ENCODE results near the gene IGSF21.

IGSF21 gene

DNA sequence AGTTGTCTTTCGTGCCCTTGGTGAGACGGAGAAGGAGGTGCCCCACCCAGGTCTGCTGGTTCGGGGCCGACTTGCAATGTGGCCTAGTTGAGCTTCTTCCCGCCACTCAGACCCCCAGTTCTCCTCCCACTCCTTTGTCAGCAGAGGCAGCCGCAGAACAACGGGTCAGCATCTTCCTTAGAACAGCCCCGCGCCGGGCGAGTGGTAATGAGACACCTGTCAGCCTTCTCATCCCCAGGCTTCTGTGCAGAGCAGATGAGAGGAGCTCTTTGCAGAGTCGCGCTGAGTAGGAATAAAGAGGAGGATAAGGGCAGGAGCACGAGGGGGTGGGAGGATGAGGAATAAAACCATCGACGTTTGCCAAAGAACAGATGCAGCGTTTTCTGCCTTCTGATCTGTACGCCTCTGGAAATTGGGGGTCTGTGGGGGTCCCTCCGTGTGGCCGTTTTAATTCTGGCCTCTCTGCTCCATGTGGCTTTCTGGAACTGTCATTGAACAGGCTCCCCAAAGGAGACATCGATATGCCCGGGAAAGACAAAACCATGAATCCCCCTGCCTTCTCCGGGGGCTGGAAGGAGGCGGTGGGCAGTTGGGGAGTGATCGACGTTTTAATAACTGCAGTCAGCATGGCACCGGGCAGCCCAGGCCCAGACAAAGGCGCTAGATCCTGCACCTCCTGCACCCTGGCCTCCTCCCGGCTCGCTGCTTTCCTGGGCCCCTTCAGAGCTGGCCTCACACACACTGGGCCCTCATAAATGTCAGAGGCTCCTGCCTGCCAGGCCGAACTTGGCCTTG is 27.5 kb upstream of the IGSF21 start:
- H3K4me1 Mint-ChIP-seq = peaks cover 9% of the 10 kb centered on the region
- no peak for DNase-seq
- no peak overlapping the region for H3K27ac Mint-ChIP-seq
- no peaks in the 10 kb centered on the region for H3K36me3 Mint-ChIP-seq (ENCODE audit: low read depth)
- H3K27me3 Mint-ChIP-seq (ENCODE audit: low read depth, poor library complexity) = peaks cover 44% of the 10 kb centered on the region
- TF ChIP-seq, protein P1, sequence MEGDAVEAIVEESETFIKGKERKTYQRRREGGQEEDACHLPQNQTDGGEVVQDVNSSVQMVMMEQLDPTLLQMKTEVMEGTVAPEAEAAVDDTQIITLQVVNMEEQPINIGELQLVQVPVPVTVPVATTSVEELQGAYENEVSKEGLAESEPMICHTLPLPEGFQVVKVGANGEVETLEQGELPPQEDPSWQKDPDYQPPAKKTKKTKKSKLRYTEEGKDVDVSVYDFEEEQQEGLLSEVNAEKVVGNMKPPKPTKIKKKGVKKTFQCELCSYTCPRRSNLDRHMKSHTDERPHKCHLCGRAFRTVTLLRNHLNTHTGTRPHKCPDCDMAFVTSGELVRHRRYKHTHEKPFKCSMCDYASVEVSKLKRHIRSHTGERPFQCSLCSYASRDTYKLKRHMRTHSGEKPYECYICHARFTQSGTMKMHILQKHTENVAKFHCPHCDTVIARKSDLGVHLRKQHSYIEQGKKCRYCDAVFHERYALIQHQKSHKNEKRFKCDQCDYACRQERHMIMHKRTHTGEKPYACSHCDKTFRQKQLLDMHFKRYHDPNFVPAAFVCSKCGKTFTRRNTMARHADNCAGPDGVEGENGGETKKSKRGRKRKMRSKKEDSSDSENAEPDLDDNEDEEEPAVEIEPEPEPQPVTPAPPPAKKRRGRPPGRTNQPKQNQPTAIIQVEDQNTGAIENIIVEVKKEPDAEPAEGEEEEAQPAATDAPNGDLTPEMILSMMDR (IDR thresholded peaks at IDR 0.05) = no peak
- no peak overlapping the region for H3K4me3 Mint-ChIP-seq
- H3K9me3 Mint-ChIP-seq = no peaks in the 10 kb centered on the region

DNA sequence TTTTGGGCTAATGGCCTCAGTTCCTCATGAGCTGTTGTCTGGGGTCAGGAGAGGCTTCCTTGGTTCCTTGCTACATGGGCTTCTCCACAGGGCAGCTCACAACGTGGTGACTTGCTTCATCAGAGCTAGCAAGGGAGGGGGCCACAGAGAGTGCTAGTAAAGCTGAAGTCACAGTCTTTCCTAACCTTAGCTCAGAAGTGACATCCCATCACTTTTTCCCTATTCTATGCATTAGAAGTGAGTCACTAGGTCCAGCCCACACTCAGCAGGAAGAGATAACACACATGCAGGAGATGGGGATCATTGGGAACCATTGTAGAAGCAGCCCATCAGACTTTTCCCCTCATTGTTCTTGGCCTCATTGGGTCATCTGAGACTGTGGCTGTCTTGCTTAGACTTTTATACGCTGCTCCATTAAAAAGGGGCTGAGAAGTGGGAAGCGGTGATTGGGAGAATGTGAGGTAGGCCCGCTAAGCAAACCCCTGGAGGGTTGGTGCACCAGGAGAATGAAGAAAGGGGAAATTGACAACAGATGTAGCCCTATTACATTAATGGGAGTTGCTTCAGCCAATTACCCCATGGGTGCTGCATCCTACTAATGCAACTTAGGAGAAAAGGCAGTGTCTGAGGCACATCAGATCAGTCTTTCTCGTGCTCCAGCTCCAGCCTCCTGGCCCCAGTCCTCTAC is 22.1 kb upstream of the IGSF21 start:
- peaks cover 13% of the 10 kb centered on the region for H3K27me3 Mint-ChIP-seq (ENCODE audit: low read depth, poor library complexity)
- TF ChIP-seq, protein P1 (IDR thresholded peaks at IDR 0.05) = no peak
- no peaks in the 10 kb centered on the region for H3K36me3 Mint-ChIP-seq (ENCODE audit: low read depth)
- peaks cover 2% of the 10 kb centered on the region for H3K4me1 Mint-ChIP-seq
- no peak overlapping the region for H3K27ac Mint-ChIP-seq
- no peaks in the 10 kb centered on the region for H3K9me3 Mint-ChIP-seq
- H3K4me3 Mint-ChIP-seq = no peak overlapping the region
- DNase-seq = no peak

DNA sequence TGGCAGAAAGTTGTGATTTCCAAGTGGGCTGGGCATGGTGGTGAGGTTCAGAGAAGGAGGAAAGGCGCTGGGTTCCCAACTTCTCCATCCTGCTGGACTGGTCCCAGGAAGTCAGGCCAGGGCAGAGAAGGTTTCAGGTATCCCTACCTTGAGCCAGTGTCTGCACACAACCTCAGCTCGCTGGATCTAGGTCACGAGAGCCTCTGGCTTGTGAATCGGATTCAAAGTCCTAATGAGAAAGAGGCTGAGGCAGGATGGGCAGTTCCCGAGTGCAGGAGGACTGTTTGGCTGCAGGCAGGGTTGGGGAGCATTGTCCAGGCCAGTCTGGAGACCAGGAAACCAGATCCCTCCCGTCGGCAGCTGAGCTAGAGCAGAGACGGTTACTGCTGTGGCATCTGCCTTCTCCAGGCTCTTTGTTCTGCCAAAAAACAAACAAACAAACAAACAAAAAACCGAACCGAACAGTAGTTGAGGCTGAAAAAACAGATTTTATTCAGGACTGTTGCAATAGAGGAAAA is 19.5 kb upstream of the IGSF21 start:
- DNase-seq = no peak
- no peaks in the 10 kb centered on the region for H3K36me3 Mint-ChIP-seq (ENCODE audit: low read depth)
- H3K4me3 Mint-ChIP-seq = no peak overlapping the region
- peaks cover 26% of the 10 kb centered on the region for H3K4me1 Mint-ChIP-seq
- no peaks in the 10 kb centered on the region for H3K9me3 Mint-ChIP-seq
- no peak overlapping the region for H3K27ac Mint-ChIP-seq
- H3K27me3 Mint-ChIP-seq (ENCODE audit: low read depth, poor library complexity) = peaks cover 16% of the 10 kb centered on the region
- TF ChIP-seq, protein P1 (IDR thresholded peaks at IDR 0.05) = no peak

DNA sequence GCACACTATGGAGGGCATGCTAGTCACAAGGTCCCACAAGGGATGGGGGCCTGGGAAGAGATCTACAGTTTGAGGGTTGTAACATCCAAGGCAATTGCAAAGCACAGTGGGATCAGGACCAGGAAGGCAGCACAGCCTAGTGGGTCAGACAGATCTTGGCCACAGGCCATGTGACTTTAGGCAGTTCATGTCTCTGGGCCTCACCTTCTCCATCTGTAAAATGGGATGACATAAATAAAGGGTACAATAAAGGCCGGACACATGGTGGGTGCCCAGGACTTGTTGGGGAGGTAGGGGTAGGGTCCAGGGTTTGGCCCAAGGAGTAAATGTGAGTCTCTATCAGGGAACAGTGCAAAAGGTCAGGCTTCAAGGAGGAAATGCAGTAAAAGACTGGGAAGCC is 18.1 kb upstream of the IGSF21 start:
- H3K27ac Mint-ChIP-seq = no peak overlapping the region
- TF ChIP-seq, protein P1 (IDR thresholded peaks at IDR 0.05) = no peak
- peaks cover 26% of the 10 kb centered on the region for H3K4me1 Mint-ChIP-seq
- peaks cover under 1% of the 10 kb centered on the region for H3K9me3 Mint-ChIP-seq
- no peak for DNase-seq
- peaks cover 13% of the 10 kb centered on the region for H3K27me3 Mint-ChIP-seq (ENCODE audit: low read depth, poor library complexity)
- H3K4me3 Mint-ChIP-seq = no peak overlapping the region
- no peaks in the 10 kb centered on the region for H3K36me3 Mint-ChIP-seq (ENCODE audit: low read depth)

DNA sequence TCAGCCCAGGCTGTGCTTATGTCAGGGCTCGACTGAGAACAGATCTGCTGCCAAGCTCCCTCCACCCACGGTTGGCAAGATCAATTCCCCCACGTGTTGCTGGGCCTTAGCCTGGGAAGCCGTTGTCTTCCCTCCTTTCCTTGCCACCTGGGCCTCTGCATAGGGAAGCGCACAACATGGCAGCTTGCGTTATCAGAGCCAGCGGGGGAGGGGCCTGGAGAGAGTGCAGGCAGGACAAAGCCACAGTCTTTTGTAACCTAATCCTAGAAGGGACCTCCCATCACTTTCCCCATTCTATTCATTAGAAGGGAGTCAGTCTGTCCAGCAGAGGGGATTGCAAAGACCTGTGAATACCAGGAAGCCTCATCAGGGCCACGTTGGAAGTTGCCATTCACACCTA is 17.0 kb upstream of the IGSF21 start:
- H3K4me3 Mint-ChIP-seq = no peak overlapping the region
- peak; percentile 45 for DNase-seq
- H3K27me3 Mint-ChIP-seq (ENCODE audit: low read depth, poor library complexity) = peaks cover 18% of the 10 kb centered on the region
- TF ChIP-seq, protein P1 (IDR thresholded peaks at IDR 0.05) = no peak
- peaks cover 3% of the 10 kb centered on the region for H3K9me3 Mint-ChIP-seq
- no peaks in the 10 kb centered on the region for H3K36me3 Mint-ChIP-seq (ENCODE audit: low read depth)
- H3K4me1 Mint-ChIP-seq = peaks cover 26% of the 10 kb centered on the region
- H3K27ac Mint-ChIP-seq = no peak overlapping the region

All from nephron progenitor cell (in vitro differentiated cells).